AML-193 (cell line): ENCODE measurements around the gene TRA2B.

Experiments used
- DNase-seq, 2 experiments: peaks; one replicate each; lab custom pipeline; 2025; lab: John Stamatoyannopoulos, UW

TRA2B gene

DNA sequence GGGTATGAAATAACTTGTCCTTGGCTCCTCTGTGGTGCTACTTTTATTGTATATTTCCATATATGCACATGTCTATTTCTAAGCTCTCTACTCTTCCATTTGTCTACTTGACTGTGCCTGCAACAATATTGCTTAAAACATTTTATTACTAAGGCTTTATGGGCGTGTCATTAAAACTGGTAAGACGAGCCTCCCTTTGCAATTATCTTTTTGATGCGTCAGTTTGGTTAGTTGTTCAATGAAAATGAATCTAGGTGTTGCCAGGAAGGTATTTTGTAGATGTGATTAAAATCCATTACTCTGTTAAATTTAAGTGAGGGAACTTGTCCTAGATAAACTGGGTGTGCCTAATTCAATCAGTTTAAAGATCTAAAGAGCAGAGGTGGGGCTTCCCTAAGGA lies 12.9 kb upstream of the TRA2B start:
- no peak for DNase-seq

- DNase-seq, result no peak
Measured at GRCh38 chr3:185949515-185949914, 11.7 kb upstream of the TRA2B start.

DNA sequence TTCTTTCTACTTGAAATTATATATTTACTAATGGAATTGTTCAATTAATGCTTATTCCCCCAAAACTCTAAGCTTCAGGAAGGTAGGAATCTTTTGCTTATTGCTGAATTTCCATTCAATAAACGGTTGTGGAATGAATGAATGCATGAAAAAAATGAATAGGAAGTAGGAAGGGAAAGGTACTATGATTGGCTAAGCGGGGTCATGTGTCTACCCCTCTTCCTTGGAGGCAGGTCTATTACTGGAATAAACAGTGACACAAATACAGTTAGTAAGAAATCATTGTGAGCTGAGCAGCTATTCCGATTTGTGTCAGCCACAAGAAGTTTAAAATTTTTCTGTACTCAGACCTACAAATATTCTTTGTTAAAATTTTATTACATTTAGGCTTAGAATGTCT lies 10.5 kb upstream of the TRA2B start:
- no peak for DNase-seq

GRCh38 chr3:185943760-185944106 lies 5.9 kb upstream of the TRA2B start:
- no peak for DNase-seq

- peak; percentile 93 to 96 for DNase-seq
Measured at GRCh38 chr3:185942907-185943759, 5.3 kb upstream of the TRA2B start.

DNA sequence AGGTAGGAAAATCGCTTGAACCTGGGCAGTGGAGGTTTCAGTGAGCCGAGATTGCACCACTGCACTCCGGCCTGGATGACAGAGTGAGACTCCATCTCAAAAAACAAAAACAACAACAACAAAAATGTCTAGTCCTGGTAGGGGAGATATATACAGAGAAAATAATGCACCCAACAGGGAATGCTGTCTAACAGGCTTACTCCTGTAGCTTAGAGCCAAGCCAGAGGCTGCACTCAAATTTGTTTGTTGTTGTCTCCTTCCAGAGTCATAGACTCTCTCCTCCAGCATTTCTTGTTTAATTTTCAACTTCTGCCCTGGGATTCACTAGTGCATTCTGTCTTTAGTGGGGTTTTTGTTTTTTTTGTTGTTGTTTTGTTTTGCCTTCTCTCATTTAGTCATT lies 4.6 kb upstream of the TRA2B start:
- DNase-seq, result no peak

GRCh38 chr3:185940951-185941350 lies 3.1 kb upstream of the TRA2B start:
- no peak for DNase-seq

GRCh38 chr3:185939721-185940120 lies 1.9 kb upstream of the TRA2B start:
- DNase-seq, result peak; percentile 53 to 73

- DNase-seq, result peak; percentile 83 to 84
Measured at GRCh38 chr3:185936814-185937688, 763 bp downstream of the TRA2B start.

DNA sequence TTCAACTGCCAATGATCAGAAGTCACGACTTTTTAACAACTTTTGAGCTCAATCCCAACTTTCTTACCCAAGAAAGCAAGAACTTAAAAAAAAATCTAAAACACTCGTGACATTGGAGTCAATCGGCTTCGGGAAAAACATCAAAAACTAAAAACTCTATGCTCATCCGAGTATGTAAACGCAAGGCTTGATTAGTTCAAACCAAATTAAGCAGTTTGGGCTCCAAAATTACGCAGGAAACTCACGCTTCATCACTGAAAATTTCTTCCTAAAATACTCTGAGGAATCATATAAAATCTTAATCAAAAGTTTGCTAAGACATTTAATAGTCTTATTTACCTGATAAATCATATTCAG lies 1.6 kb downstream of the TRA2B start:
- no peak for DNase-seq

DNA sequence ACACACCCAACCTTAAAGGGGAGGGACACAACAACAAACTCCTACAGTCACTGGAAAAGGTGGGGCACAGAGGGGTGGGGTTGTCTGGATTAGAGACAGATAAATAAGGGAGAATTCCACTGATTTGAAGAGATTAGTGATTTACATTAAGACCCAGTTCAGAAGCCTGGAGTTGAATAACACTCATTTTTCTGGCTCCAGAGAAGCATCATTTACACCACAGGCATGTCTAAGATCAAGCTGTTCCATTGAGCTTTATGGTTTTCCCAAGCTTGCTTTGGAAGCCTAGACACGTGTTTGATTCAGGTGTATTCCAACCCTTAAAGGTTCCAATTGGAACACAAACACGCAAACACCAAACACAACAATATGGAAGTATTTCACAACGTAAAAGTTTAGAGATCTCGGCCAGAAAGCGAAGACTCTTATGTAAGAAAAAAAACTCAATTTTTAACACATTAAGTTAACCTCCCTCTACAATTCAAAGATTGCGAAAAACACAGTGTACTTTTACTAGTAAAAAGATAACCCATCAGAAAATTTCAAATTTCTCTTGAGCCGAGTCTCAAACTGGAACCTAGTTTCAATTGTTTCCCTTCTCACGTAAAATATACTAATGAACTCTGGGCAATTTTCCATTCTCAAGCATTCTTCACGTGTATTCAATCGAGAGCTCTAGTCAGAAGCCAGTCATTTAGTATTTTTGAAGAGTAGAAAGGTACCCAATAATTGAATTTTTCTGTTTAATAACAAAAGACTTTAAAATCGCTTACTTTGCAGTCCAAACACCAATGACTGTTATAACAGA lies 2.1 kb downstream of the TRA2B start:
- peak in 1 of 2 experiments; percentile 20 for DNase-seq

DNA sequence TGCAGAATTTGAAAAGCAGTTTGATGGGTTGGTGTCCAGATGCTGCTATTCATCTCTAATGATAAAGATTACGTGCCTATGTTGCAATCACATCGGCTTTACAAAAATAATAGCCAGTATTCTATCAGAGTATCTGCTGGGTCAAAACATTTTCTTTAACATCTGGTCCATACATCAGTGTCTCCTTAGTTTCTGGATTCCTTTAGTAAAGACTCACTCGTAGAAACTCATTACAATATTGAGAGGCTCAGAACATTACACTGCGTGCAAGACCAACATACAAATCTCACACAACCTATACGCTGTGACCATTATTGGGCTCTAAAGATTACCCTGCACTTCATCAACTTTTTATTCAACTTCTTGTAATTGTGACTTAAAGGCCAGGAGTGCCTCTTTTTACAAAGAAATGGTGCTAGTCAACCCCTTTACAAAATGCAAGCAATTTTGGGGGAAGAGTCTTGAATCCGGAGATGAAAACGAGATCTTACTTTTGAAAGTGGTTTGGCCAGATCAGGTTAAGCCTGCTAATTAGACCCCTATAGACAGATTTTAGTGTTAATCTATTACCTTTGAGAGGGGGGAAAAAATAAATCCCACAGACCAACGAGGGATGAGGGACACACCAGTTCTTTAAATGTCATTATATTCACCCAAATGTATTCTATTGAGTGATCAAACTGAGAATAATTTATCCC lies 2.9 kb downstream of the TRA2B start:
- peak in 1 of 2 experiments; percentile 51 for DNase-seq

- no peak for DNase-seq
Measured at GRCh38 chr3:185934174-185934557, 3.6 kb downstream of the TRA2B start.

DNA sequence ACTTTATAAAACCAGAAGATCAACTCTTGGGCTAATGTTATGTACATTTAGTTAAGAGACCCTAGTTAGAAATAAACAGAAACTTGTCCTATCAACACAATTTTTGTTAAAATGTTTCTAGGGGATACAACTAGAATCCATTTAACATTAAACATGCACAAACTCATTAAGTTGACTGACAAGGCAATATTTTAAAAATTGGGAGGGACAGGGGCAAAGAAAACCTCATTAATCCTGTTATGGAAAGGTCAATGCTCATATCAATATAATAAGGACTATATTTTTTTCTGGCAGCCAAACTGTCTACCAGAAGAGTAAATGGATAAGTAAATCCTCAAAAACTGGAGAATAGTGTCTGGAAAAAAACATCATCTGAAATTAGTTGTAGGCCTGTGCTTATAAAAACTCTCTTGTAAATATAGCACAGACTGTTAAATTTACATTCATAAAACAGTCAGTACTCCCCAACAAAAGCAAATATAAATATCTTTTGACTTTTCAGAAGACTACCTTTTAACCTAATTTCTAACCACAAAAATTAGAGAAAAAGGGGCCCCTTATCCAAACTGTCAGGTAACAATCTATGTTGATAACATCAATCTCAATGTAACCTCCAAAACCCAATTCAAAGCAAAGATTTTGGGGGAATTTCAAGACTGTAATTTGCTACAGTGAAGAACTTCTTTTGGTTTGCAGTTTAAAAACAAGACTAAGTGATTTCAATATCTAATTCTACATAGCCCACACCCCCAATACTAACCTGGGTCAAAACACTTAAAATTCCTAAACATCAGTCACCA lies 4.2 kb downstream of the TRA2B start:
- no peak for DNase-seq

DNA sequence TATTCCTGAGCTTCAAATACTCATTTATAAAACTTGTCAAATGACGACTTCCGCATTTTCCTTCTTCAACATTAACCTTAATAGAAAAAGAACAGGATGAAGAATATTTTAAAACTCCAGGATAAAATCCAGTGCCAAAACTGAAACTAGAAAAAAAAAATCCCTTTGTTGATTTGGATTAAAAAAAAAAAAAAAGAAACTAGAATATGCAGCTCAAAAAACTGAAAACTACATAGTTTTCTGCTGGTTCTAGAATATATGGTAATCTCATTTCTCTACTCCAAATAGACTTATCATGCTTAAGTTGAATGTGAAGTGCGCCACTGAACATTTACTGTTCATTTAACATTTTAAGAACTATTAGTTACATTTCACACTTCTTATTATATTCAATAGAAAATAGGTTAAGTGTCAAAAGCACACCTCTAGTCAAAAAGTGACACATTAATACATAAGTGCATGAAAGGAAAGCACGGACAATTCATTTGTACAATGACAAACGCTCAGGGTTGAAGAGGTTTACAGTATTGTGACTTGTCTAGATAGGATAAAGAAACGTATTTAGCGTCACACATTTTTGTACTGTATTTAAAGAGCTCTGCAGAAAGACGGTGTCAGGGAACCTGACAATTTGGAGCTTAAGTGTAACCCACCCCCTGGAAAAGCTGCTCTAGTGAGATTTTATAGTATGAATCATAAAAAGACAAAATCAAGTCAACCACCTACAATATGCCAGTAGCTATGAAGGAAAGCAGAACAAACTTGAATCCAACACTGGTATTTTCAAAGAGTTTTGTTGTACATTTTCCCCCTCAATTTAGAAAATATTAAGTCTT lies 5.8 kb downstream of the TRA2B start:
- peak; percentile 20 to 50 for DNase-seq

GRCh38 chr3:185930393-185931107 lies 7.3 kb downstream of the TRA2B start:
- DNase-seq, result no peak

- no peak for DNase-seq
Measured at GRCh38 chr3:185929192-185930151, 8.3 kb downstream of the TRA2B start.

DNA sequence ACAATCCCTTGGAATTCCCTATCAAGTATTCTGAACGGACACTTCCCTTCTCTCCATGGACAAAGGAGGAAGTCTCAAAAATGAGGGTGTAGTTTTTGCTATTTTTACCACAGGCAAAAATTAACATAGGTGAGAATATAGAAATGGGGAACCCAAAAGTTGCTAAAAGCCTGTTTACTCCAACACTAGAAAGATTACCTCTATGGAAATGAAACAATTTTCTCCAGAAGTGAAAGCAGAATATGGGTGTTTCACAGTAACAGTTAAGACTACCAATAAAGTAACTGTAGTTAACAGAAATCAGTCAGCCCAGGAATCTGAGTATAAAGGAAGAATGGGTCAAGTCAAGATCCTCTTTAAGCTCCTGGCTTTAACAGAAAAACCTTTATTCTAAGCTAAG lies 9.3 kb downstream of the TRA2B start:
- no peak for DNase-seq
